Large intestine (tissue), 3 donors: ENCODE data around the gene IDH2. TPM values are rescaled to one million over a fixed set of nuclear protein-coding genes. Genes with fewer than 3 reads are reported as not detected.

Source experiments
- DNase-seq, 2 donors: peaks; one replicate each; pipeline versions ENCODE4 v3.0.0 to v3.0.0-alpha.2; 2013
- H3K27ac ChIP-seq: one replicate; pipeline ENCODE4 v1.5.1; 2013; ENCODE audit warnings: low read length
- H3K27me3 ChIP-seq: 2 replicates; pipeline ENCODE4 v1.6.1; 2013; ENCODE audit warnings: low read length; ENCODE audit not compliant: control insufficient read depth, insufficient read depth
- H3K36me3 ChIP-seq: 2 replicates; pipeline ENCODE4 v1.6.1; 2013; ENCODE audit warnings: low read length; ENCODE audit not compliant: control insufficient read depth, insufficient read depth
- H3K4me1 ChIP-seq: one replicate; pipeline ENCODE4 v1.6.1; 2013; ENCODE audit warnings: low read length; ENCODE audit not compliant: control insufficient read depth, insufficient read depth
- H3K4me3 ChIP-seq: one replicate; pipeline ENCODE4 v1.5.1; 2013; ENCODE audit warnings: low read length
- H3K9me3 ChIP-seq: one replicate; pipeline ENCODE4 v1.6.1; 2013; ENCODE audit warnings: mild to moderate bottlenecking, low read depth, low read length, moderate library complexity; ENCODE audit not compliant: control insufficient read depth
- WGBS: methylation state at CpG from one replicate; pipeline ENCODE4 v1.1.5; 2013; ENCODE audit warnings: low lambda C conversion rate; ENCODE audit not compliant: insufficient coverage; 5-methylcytosine and 5-hydroxymethylcytosine counted together
- polyA plus RNA-seq: library from polyadenylated mRNA; unstranded; fragments of 120-200 nt; gene quantifications from one replicate; pipeline ENCODE4 v1.2.1, GENCODE V29; 2013

IDH2 gene
- polyA plus RNA-seq, 1 donor: 85.2 TPM

DNA sequence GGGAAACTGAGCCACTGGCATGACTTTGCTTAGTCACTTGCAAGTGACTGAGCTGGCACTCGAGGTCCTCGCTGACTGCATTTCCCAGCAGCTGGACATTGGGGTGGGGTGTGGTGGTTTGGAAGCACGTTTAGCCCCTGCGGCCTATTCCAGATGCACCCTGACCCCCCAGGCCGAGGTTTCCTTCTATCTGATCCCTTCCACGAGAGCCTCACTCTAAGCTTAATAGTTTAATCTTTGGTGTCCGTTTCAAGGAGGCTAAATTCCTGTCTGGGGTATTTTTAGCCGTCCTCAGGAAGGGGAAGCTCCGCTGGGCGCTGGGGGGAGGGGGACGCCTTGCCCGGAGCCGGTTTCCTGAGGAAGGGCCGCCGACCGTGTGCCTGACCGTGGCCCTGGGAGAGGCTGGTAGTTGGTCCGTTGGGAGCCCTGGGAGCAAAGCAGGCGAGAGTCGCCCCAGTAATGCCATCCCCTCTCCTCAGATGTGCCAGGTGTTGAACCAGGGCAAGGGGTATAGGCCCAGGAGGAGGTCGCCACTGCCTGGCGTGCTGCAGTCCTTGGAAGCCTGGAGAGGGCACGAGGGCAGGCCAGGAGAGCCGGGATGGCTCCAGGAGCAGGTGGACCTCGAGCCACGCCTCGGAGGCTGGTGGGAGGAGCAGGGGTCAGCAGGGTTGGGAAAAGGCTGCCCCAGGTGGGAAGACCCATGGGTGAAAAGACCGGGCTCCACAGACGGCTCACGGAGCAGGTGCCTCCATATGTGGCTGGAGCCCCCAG is 37.2 kb downstream of the IDH2 start:
- Histone ChIP-seq H3K4me1 (peaks cover 38% of the 10 kb centered on the region), H3K27ac (peak overlapping the region; percentile 6), H3K4me3 (no peak overlapping the region), H3K36me3 (peaks cover 26% of the 10 kb centered on the region), H3K9me3 (peaks cover 4% of the 10 kb centered on the region), H3K27me3 (no peaks in the 10 kb centered on the region)
- no peak for DNase-seq
- no CpG with 5 or more reads among the region's 30 CpGs for WGBS

- Histone ChIP-seq H3K9me3 (peaks cover 8% of the 10 kb centered on the region), H3K27ac (peak overlapping the region; percentile 71), H3K36me3 (peaks cover 15% of the 10 kb centered on the region), H3K27me3 (no peaks in the 10 kb centered on the region), H3K4me1 (peaks cover 51% of the 10 kb centered on the region), H3K4me3 (no peak overlapping the region)
- no CpG with 5 or more reads among the region's 11 CpGs for WGBS
- DNase-seq: peak in 1 of 2 donors; percentile 36
Observed at GRCh38 chr15:90063770-90064247, 38.5 kb downstream of the IDH2 start.

- peaks cover 53% of the 10 kb centered on the region for H3K4me1 ChIP-seq
- no CpG with 5 or more reads among the region's 20 CpGs for WGBS
- H3K4me3 ChIP-seq: no peak overlapping the region
- peaks cover 9% of the 10 kb centered on the region for H3K36me3 ChIP-seq
- H3K27ac ChIP-seq: peak overlapping the region; percentile 71
- no peaks in the 10 kb centered on the region for H3K27me3 ChIP-seq
- no peak for DNase-seq
- peaks cover 10% of the 10 kb centered on the region for H3K9me3 ChIP-seq
Observed at GRCh38 chr15:90062973-90063769, 39.1 kb downstream of the IDH2 start.

GRCh38 chr15:90062462-90062932 is 39.8 kb downstream of the IDH2 start:
- Histone ChIP-seq H3K36me3 (peaks cover 2% of the 10 kb centered on the region), H3K27ac (peak overlapping the region; percentile 71), H3K27me3 (no peaks in the 10 kb centered on the region), H3K4me1 (peaks cover 58% of the 10 kb centered on the region), H3K4me3 (no peak overlapping the region), H3K9me3 (peaks cover 8% of the 10 kb centered on the region)
- WGBS: no CpG with 5 or more reads among the region's 16 CpGs
- DNase-seq: peak in 1 of 2 donors; percentile 86

DNA sequence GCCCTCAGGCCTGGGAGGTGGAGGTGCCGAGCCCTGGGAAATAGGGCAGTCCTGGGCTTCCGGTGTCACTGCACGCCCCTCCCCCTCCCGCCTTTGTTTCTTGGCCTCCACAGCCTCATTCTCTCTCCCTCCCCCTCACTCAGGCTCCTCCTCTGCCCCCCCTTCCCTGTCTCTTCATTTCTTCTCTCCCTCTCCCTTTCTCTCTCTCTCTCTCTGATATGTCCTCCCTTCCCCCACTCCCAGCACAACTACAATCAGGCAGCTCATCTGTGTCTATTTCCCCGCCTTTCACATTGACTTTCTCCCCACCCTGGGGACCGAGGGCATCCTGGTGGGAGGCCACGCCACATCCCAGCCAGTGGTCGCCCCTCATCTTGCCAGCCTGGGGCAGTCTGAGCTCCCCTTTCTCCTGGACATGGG is 40.2 kb downstream of the IDH2 start:
- no peak overlapping the region for H3K4me3 ChIP-seq
- peaks cover 58% of the 10 kb centered on the region for H3K4me1 ChIP-seq
- H3K27me3 ChIP-seq: no peaks in the 10 kb centered on the region
- H3K36me3 ChIP-seq: no peaks in the 10 kb centered on the region
- peak overlapping the region; percentile 71 for H3K27ac ChIP-seq
- whole genome bisulfite sequencing: no CpG with 5 or more reads among the region's 8 CpGs
- DNase-seq: peak in 1 of 2 donors; percentile 78
- H3K9me3 ChIP-seq: peaks cover 6% of the 10 kb centered on the region

DNA sequence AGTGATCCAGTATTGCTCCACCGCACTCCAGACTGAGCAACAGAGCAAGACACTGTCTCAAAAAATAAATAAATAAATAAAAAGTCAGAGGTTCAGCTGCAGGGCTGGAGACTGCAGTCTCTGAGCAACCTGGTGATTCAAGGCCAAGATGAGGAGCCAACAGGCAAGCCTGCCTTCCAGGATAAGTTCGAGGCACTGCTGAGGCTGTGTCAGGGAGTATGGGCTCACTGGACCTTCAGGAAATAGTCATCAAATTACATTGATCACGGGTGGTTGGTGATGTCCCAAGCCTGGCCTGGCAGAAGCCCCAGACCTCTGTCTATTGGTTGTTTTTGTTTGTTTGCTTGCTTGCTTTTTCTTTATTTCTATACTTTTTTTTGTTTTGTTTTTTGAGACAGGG is 41.5 kb downstream of the IDH2 start:
- Histone ChIP-seq H3K27me3 (no peaks in the 10 kb centered on the region), H3K4me1 (peaks cover 62% of the 10 kb centered on the region), H3K9me3 (peaks cover 6% of the 10 kb centered on the region), H3K4me3 (no peak overlapping the region), H3K27ac (no peak overlapping the region), H3K36me3 (no peaks in the 10 kb centered on the region)
- DNase-seq: no peak
- WGBS: no CpG with 5 or more reads among the region's 3 CpGs

DNA sequence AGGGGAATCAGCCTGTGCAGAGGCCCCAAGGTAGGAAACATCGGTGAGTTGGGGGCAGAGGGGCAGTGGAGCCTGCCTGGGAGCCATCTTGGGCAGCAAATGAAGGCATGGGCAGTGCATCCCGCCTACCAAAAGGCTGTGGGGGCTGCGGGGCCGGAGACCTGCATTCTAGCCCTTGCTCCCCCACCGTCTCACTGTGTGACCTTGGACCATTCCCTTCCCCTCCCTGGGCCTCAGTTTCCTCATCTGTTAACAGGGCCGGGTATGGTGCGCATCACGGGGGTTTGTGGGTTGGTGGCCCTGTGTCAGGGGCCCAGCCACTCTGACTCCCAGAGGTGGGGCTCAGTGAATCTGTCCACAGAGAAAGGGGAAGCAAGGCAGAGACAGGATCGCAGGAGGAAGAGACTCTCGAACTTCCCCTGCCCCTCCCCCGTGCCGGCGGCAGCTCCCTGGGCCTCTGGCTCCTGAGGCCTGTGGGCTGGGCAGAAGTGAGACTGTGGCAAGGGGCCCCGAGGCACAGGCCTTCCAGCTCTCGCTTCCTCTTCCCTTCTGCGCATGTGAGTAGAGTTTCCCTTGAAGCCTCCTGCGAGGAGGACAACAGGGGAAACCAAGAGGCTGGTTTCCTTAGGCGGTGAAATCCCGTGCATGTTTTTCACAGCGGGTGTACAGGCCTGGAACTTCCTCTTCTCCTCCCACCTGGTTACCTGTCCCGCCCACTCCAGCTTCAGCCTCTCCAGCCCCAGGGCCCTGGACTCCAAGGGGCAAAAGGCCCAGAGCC is 42.9 kb downstream of the IDH2 start:
- peak overlapping the region; percentile 82 for H3K27ac ChIP-seq
- H3K4me1 ChIP-seq: peaks cover 67% of the 10 kb centered on the region
- no CpG with 5 or more reads among the region's 21 CpGs for WGBS

GRCh38 chr15:90058775-90059174 is 43.5 kb downstream of the IDH2 start:
- DNase-seq: no peak
- Histone ChIP-seq H3K4me1 (peaks cover 73% of the 10 kb centered on the region), H3K27ac (peak overlapping the region; percentile 82), H3K4me3 (no peak overlapping the region), H3K36me3 (no peaks in the 10 kb centered on the region), H3K27me3 (no peaks in the 10 kb centered on the region), H3K9me3 (peaks cover 6% of the 10 kb centered on the region)
- WGBS: no CpG with 5 or more reads among the region's 5 CpGs

More for the DNA sequence above, 42.9 kb downstream of the IDH2 start:
- Histone ChIP-seq H3K36me3 (no peaks in the 10 kb centered on the region), H3K27me3 (no peaks in the 10 kb centered on the region), H3K4me3 (no peak overlapping the region), H3K9me3 (peaks cover 6% of the 10 kb centered on the region)
- peak; percentile 87 to 90 for DNase-seq

DNA sequence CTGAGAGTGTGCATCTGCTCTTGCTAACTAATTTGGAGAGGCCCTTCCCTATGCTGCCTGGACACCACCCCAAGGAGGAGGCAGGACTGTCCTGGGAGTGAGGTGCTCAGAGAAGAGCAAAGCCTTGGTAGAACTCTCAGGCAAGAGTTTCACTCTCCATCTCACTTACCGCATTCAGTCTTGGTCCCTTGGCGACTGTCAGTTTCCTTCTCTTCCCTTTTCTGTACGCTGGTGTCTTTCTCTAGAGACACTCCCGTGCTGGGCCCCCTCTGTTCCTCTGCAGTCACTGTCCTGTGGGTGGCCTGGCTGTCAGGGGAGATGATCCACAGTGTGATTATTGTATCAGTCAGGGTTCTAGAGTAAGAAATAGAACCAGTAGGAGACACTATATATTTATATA is 44.0 kb downstream of the IDH2 start:
- no peak for DNase-seq
- no peak overlapping the region for H3K27ac ChIP-seq
- H3K27me3 ChIP-seq: no peaks in the 10 kb centered on the region
- H3K4me3 ChIP-seq: no peak overlapping the region
- H3K36me3 ChIP-seq: no peaks in the 10 kb centered on the region
- H3K9me3 ChIP-seq: peaks cover 6% of the 10 kb centered on the region
- H3K4me1 ChIP-seq: peaks cover 77% of the 10 kb centered on the region
- WGBS: no CpG with 5 or more reads among the region's 4 CpGs

GRCh38 chr15:90056529-90056928 is 45.7 kb downstream of the IDH2 start:
- Histone ChIP-seq H3K27me3 (no peaks in the 10 kb centered on the region), H3K4me3 (no peak overlapping the region), H3K27ac (no peak overlapping the region), H3K9me3 (peaks cover 6% of the 10 kb centered on the region), H3K4me1 (peaks cover 76% of the 10 kb centered on the region), H3K36me3 (no peaks in the 10 kb centered on the region)
- WGBS: no CpG with 5 or more reads among the region's 7 CpGs
- DNase-seq: no peak
